HUES48 (cell line): Measurements from ENCODE around the gene SURF1.
A peak's percentile ranks its signal among the peaks of the same experiment; 100 is the strongest.

ENCODE experiments used
- H3K27ac ChIP-seq: one replicate; pipeline ENCODE4 v1.7.0; 2013; ENCODE audit warnings: low read depth, low read length, inconsistent platforms
- H3K27me3 ChIP-seq: 2 replicates; pipeline ENCODE4 v1.6.1; 2013; ENCODE audit warnings: mild to moderate bottlenecking, low read length; ENCODE audit not compliant: control insufficient read depth, insufficient read depth
- H3K36me3 ChIP-seq: 2 replicates; pipeline ENCODE4 v1.6.1; 2013; ENCODE audit warnings: low read length; ENCODE audit not compliant: control insufficient read depth, insufficient read depth
- H3K4me1 ChIP-seq: 2 replicates; pipeline ENCODE4 v1.6.1; 2013; ENCODE audit warnings: mild to moderate bottlenecking, low read length; ENCODE audit not compliant: control insufficient read depth, insufficient read depth
- H3K4me3 ChIP-seq: 2 replicates; pipeline ENCODE4 v1.5.1; 2013; ENCODE audit warnings: mild to moderate bottlenecking, low read depth, low read length
- H3K9ac ChIP-seq: 2 replicates; pipeline ENCODE4 v1.6.1; 2013; ENCODE audit warnings: mild to moderate bottlenecking, low read depth, low read length, moderate library complexity
- H3K9me3 ChIP-seq: 2 replicates; pipeline ENCODE4 v1.6.1; 2013; ENCODE audit warnings: low read length; ENCODE audit not compliant: control insufficient read depth, insufficient read depth

SURF1 gene

DNA sequence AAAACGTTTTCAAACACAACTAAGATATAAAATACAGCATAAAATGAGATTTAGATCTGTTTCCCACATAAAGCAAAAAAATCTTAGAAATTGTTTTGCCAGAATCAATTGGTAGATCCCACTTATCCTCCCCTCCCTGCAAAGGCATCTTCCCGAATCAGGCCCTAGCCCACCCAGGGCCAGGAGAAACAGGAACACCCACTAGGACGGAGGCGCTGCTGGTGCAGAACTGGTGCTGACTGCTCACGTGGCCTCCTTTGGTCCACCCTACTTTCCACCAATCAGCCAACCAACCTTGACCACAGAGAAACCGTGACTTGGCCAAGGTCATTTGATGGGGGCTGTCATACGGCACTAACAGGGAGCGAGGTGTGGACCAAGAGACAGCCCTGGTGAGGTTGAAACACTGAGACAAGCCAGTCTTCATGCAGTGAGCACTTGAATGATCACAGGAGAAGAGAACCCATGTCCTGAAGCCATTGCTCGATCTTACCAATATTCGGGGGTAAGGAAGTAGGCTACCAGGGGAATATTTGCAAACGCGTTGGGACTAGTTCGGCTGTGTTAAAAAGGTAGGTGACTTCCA lies 5.3 kb upstream of the SURF1 start:
- Histone ChIP-seq H3K4me3 (no peak overlapping the region), H3K27me3 (no peaks in the 10 kb centered on the region), H3K9ac (no peak overlapping the region), H3K9me3 (no peaks in the 10 kb centered on the region), H3K36me3 (peaks cover 87% of the 10 kb centered on the region), H3K4me1 (peaks cover 6% of the 10 kb centered on the region; the same call in 1 of the 2 replicates), H3K27ac (no peak overlapping the region)

DNA sequence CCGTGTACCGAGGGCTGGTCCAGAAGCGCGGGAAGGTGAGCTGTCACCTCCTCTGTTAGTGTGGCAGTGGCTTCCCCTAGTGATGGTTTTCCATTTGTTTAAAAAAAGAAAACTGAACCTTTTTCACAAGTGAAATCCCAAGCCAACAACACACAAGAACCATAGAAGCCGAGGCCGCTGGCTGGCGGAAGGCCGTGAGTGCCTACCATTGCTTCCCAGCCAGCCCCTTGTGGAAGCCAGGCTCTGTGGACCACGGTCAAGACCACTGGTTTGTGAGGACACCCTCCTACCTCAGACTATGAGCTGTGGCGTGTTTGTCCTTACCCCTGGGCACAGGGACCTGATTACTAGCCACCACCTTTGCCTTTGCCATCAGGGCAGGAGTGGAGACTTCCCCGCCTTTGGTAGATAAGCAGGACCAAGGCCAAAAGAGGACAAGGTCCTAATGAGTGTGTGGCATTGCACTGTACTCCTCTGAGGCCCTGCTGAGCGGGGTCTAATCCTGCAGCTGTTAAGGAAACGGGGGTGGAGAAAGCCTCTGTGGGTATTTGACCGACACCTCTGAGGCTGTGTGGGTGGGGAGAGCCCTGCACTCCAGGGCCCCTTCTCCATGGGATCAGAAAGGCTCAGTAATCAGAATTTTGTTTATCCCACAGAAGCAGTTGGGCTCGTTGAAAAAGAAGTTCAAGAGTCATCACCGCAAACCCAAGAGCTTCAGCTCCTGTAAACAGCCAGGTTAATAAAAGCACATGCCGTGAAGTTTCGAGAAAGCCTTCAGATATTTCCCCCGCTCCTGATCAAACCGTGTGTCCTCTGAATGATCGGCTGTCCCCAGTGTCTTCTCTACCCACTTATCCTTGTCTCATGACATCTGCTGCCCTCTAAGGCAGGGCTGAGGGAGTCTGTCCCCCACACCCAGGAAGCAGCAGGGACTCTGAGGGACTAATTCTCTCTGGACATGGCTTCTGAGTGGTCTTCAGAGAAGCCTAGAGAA lies 4.4 kb upstream of the SURF1 start:
- Histone ChIP-seq H3K27ac (no peak overlapping the region), H3K9me3 (no peaks in the 10 kb centered on the region), H3K4me1 (peaks cover 6% of the 10 kb centered on the region; the same call in 1 of the 2 replicates), H3K27me3 (no peaks in the 10 kb centered on the region), H3K36me3 (peaks cover 78% of the 10 kb centered on the region), H3K4me3 (no peak overlapping the region), H3K9ac (no peak overlapping the region)

DNA sequence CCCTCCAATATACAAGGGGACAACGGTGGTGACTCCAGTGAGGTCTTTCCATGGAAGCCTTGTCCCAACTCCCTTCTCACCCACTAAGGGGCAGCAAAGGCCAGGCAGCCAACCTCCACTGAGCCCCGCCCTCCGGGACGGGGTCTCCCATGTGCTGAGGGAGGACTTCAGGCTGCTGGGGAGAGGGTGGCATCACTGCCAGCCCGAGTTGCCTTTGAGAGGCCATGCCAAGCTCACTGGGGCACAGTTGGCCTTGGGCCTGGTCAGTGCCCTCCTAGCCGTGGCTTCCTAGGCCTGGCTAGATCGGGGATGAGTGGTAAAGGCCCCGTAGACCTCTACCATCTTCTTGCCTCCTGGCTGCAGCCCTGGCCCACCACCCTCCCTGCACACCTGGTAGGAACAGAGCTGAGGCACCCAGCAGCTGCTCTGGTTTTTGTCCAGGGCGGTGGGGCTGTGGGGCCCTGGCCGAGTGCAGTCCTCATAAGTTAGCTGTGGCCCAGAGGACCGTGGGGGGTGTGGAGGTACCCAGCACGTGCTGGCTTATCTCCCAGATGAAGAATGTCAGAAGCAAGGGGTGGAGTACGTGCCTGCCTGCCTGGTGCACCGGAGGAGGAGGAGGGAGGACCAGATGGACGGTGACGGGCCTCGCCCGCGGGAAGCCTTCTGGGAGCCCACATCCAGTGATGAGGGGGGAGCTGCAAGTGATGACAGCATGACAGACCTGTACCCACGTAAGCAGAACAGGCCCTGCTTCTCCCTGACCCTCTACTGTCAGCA lies 3.3 kb upstream of the SURF1 start:
- H3K4me1 ChIP-seq: peaks cover 6% of the 10 kb centered on the region; the same call in 1 of the 2 replicates
- H3K36me3 ChIP-seq: peaks cover 69% of the 10 kb centered on the region
- no peak overlapping the region for H3K4me3 ChIP-seq
- H3K9ac ChIP-seq: no peak overlapping the region
- no peaks in the 10 kb centered on the region for H3K9me3 ChIP-seq
- H3K27me3 ChIP-seq: no peaks in the 10 kb centered on the region
- no peak overlapping the region for H3K27ac ChIP-seq

DNA sequence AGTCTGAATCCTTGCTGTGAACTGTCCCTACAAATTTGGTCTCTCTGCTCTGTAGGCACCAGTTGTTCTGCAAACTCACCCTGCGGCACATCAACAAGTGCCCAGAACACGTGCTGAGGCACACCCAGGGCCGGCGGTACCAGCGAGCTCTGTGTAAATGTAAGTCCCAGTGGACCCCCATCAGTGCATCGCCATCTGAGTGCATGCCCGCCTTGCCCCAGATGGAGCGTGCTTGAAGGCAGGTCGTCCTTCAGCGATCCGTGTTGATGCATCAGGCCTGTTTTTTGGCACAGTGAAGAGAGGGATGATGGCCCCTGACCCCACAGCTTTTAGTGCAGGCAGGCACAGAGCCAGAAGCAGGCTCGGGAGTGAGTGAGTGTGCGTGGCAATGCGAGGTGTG lies 1.4 kb upstream of the SURF1 start:
- H3K36me3 ChIP-seq: peaks cover 70% of the 10 kb centered on the region
- H3K27ac ChIP-seq: no peak overlapping the region
- H3K4me1 ChIP-seq: peaks cover 6% of the 10 kb centered on the region; the same call in 1 of the 2 replicates
- H3K4me3 ChIP-seq: peak overlapping the region; percentile 90; the same call in 1 of the 2 replicates
- H3K9me3 ChIP-seq: no peaks in the 10 kb centered on the region
- H3K9ac ChIP-seq: peak overlapping the region; percentile 3; the same call in 1 of the 2 replicates
- no peaks in the 10 kb centered on the region for H3K27me3 ChIP-seq

DNA sequence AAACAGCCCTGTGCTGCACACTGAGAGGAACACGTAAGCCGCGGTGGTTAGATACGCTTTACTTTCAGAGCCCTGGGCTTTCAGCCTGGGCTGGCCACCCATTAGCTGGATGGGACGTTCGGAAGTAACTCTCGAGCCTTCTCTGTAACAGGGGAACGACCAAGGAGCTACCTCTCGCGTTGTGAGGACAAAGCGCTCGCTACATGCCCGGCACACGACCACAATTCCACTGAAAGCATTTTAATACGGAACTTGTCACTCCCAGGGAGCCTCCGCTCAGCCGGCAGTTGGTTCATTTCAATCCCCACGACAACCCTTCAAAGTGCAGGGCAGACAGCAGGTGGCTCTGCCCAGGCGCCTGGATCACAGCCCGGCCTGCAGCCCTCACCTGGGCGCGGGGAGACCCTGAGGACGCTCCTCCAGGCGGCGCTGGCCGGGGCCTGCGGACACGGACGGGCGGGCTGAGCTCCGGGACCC lies 368 bp downstream of the SURF1 start:
- peaks cover 70% of the 10 kb centered on the region for H3K36me3 ChIP-seq
- peaks cover 6% of the 10 kb centered on the region; the same call in 1 of the 2 replicates for H3K4me1 ChIP-seq
- peak overlapping the region; percentile 61 for H3K27ac ChIP-seq
- peak overlapping the region; percentile 66 for H3K9ac ChIP-seq
- no peaks in the 10 kb centered on the region for H3K9me3 ChIP-seq
- no peaks in the 10 kb centered on the region for H3K27me3 ChIP-seq
- peak overlapping the region; percentile 90 for H3K4me3 ChIP-seq

DNA sequence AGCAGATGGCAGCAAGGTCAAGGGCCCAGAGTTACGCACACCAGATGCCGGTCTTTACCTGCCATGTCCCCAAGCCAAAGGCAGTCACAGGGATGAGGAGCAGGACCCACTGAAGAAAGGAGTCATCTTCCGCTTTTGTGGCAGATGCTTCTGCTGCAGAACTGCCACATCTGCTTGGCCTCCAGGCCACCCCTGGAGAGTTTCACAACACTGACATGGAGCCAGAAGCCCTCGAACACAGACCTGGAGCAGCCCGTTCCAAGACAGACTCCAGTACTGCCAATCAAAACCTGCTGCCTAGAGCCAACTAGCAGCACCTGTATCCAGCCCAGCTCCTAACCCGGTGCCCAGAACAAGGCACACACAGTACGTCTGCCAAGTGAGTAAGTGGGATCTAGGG lies 1.5 kb downstream of the SURF1 start:
- H3K9ac ChIP-seq: no peak overlapping the region
- H3K9me3 ChIP-seq: no peaks in the 10 kb centered on the region
- H3K4me3 ChIP-seq: peak overlapping the region; percentile 90; the same call in 1 of the 2 replicates
- peaks cover 6% of the 10 kb centered on the region; the same call in 1 of the 2 replicates for H3K4me1 ChIP-seq
- no peak overlapping the region for H3K27ac ChIP-seq
- peaks cover 70% of the 10 kb centered on the region for H3K36me3 ChIP-seq
- no peaks in the 10 kb centered on the region for H3K27me3 ChIP-seq

DNA sequence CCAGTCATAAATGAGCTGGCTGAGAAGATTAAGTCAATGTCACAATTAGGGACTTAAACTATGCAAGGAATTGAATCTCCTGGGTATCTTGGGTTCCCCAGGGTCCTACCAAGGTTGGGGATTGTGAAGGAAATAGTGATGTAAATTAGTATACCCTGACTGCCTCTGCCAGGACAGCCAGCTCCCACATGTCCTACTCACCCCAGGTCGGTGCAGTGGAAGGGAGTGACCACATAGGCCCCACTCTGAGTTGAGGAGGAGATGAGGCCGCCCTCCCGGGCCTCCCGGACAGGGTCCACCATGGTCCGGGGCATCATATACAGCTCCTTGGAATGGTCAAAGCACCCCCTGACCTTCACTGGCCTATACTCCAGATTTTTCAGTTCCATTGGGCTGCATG lies 2.7 kb downstream of the SURF1 start:
- peak overlapping the region; percentile 14 for H3K27ac ChIP-seq
- H3K9me3 ChIP-seq: no peaks in the 10 kb centered on the region
- no peaks in the 10 kb centered on the region for H3K27me3 ChIP-seq
- H3K4me3 ChIP-seq: no peak overlapping the region
- no peak overlapping the region for H3K9ac ChIP-seq
- H3K36me3 ChIP-seq: peaks cover 72% of the 10 kb centered on the region
- H3K4me1 ChIP-seq: peaks cover 13% of the 10 kb centered on the region; the same call in 1 of the 2 replicates

DNA sequence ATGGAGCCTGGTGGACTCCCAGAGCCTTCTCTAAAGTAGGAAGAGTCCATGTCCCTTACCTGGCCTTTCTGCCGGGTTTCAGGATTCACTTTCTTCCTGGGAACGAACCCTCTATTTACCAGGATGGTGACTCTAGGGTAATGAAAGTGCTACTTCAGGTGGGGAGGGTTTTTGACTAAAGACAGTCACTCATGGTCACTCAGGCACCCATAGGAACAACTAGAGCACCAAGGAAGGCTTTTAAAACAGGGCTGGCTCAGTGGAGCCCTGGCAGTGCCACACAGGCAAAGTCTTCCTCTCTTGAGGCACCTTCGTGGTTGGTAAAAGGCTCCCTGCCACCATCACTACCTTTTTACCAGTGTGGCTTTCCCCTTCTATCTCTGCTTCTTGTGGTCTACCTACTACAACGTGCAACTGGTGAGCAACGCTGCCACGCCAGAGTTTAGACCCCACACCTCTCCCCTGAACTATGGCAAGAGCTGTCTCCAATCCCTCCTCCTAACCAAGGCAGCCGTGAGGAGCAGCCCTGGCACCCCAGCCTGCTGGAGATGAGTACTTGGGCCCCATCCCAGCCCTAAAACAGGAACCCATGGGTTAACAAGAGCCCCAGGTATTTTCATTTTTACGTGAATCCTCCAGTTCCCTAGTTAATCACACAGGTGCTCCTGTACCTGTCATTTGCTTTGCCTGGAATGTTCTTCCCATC lies 3.5 kb downstream of the SURF1 start:
- no peaks in the 10 kb centered on the region for H3K9me3 ChIP-seq
- H3K27ac ChIP-seq: peak overlapping the region; percentile 13
- H3K27me3 ChIP-seq: no peaks in the 10 kb centered on the region
- peaks cover 13% of the 10 kb centered on the region; the same call in 1 of the 2 replicates for H3K4me1 ChIP-seq
- peaks cover 64% of the 10 kb centered on the region for H3K36me3 ChIP-seq
- no peak overlapping the region for H3K9ac ChIP-seq
- no peak overlapping the region for H3K4me3 ChIP-seq

DNA sequence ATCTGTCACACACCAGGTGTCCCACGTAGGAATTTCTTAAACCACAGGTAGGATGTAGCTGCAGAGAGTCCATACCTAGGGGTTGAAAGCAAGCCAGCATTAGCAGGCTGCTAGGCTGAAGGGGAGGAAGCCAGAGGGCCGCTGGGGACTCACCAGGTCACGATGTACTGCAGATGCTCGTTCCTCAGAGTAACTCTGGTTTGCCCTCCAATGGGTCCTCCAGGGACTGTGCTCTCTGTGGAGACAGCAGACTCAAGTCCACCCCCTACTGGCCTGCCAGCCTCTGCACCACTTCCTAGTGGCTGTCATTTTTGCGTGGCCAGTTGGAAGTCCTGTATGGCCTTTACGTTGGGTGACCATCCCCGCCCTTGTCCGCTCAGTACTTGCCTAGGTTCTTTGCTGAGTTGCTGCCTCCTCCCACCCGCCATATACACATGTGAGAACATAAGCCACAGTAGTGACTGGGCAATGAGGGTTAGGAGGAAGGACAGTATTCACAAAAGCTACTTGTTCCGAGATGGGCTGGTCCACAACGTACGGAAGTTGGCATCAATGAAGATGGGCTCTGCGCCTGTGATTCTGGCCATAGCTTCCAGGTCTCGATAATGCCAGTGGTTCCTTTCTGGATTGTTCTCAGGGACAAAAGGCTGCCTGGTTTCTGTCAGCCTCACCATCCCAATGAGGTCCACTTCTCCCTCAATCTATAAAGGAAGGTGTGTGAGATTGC lies 4.2 kb downstream of the SURF1 start:
- no peaks in the 10 kb centered on the region for H3K9me3 ChIP-seq
- H3K27me3 ChIP-seq: no peaks in the 10 kb centered on the region
- no peak overlapping the region for H3K4me3 ChIP-seq
- peaks cover 59% of the 10 kb centered on the region for H3K36me3 ChIP-seq
- no peak overlapping the region for H3K9ac ChIP-seq
- H3K27ac ChIP-seq: peak overlapping the region; percentile 43
- H3K4me1 ChIP-seq: 0 out of 2 replicates have a peak, but pooled peaks cover 6% of the 10 kb centered on the region
